Astrocyte (in vitro differentiated cells and primary cell): Measurements from ENCODE around the gene ZNF8.

ENCODE experiments used
- EZH2 ChIP-seq: IDR thresholded peaks from 2 replicates; pipeline ENCODE4 v1.6.1; 2012; ENCODE audit warnings: mild to moderate bottlenecking, low read length, inconsistent platforms; ENCODE audit not compliant: insufficient read depth
- TF ChIP-seq, protein P1 (sequence below): IDR thresholded peaks from 2 replicates; pipeline ENCODE4 v1.5.1; 2011; ENCODE audit warnings: low read depth, mild to moderate bottlenecking, inconsistent platforms, low read length, moderate library complexity; ENCODE audit not compliant: insufficient read depth

DNA sequence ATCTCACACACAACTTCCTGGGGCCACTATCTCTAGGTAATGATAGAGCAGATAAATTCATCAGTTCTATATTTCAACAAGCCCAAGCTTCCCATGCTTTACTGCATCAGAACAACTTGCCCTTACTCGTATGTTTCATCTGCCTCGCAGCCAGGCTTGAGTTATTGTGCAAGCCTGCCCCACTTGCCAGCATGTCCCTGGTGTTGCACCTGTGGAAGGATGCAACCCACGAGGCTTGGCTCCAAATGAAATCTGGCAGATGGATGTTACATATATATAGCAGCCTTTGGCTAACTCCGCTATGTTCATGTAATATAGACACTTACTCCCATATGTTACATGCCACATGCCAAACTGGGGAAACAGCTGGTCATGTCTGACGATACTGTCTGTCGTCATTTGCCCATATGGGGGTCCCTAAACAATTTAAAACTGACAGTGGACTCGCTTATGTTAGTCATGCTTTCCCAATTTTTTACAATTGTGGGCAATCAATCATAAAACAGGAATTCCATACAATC is 32.6 kb downstream of the ZNF8 start:
- TF ChIP-seq, protein P1, sequence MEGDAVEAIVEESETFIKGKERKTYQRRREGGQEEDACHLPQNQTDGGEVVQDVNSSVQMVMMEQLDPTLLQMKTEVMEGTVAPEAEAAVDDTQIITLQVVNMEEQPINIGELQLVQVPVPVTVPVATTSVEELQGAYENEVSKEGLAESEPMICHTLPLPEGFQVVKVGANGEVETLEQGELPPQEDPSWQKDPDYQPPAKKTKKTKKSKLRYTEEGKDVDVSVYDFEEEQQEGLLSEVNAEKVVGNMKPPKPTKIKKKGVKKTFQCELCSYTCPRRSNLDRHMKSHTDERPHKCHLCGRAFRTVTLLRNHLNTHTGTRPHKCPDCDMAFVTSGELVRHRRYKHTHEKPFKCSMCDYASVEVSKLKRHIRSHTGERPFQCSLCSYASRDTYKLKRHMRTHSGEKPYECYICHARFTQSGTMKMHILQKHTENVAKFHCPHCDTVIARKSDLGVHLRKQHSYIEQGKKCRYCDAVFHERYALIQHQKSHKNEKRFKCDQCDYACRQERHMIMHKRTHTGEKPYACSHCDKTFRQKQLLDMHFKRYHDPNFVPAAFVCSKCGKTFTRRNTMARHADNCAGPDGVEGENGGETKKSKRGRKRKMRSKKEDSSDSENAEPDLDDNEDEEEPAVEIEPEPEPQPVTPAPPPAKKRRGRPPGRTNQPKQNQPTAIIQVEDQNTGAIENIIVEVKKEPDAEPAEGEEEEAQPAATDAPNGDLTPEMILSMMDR: no peak
- TF ChIP-seq EZH2: no peak
